GM12878 (cell line): Measurements from ENCODE around the gene CACNA2D3.

Source experiments
- EGR1 ChIP-seq, 2 experiments: IDR thresholded peaks; 1 replicate in 1 of 2; 2 replicates in 1 of 2; pipeline ENCODE4 v1.6.1; 2011 to 2012; ENCODE audit warnings: low read depth in 2 of 2, low read length in 2 of 2, borderline replicate concordance in 1 of 2, mild to moderate bottlenecking in 1 of 2, moderate library complexity in 1 of 2
- LARP7 ChIP-seq: fragments of 450-650 bp; IDR thresholded peaks from 2 replicates; pipeline ENCODE4 v1.6.1; 2017; ENCODE audit warnings: mild to moderate bottlenecking
- NBN ChIP-seq: fragments of 450-650 bp; IDR thresholded peaks from 2 replicates; pipeline ENCODE4 v1.6.1; 2016
- NRF1 ChIP-seq: conservative IDR thresholded peaks from 2 replicates; pipeline ENCODE4 v1.6.1; 2011; ENCODE audit warnings: mild to moderate bottlenecking, low read depth, low read length, improper control_type of control experiment
- RAD21 ChIP-seq: IDR thresholded peaks from 2 replicates; pipeline ENCODE4 v1.6.1; 2011; ENCODE audit warnings: mild to moderate bottlenecking, low read depth, low read length, moderate library complexity; ENCODE audit not compliant: insufficient read depth
- ZSCAN29 ChIP-seq: fragments of 450-650 bp; IDR thresholded peaks from 2 replicates; pipeline ENCODE4 v1.6.1; 2017; ENCODE audit warnings: mild to moderate bottlenecking, moderate library complexity
- ZZZ3 ChIP-seq: IDR thresholded peaks from 2 replicates; pipeline ENCODE4 v1.6.1; 2011; ENCODE audit warnings: low read depth; ENCODE audit not compliant: control insufficient read depth, insufficient read length
- TF ChIP-seq, protein P1 (sequence below), 3 experiments: IDR thresholded peaks in 2 of 3; conservative IDR thresholded peaks in 1 of 3; 2 replicates each; pipeline ENCODE4 v1.5.1; 2011; ENCODE audit warnings: low read depth in 3 of 3, low read length in 3 of 3, mild to moderate bottlenecking in 3 of 3, control low read depth in 2 of 3, moderate library complexity in 2 of 3, inconsistent platforms in 1 of 3, mixed read lengths in 1 of 3; ENCODE audit not compliant: control insufficient read depth in 2 of 3, insufficient read depth in 1 of 3; ENCODE audit errors: extremely low read depth in 1 of 3

DNA sequence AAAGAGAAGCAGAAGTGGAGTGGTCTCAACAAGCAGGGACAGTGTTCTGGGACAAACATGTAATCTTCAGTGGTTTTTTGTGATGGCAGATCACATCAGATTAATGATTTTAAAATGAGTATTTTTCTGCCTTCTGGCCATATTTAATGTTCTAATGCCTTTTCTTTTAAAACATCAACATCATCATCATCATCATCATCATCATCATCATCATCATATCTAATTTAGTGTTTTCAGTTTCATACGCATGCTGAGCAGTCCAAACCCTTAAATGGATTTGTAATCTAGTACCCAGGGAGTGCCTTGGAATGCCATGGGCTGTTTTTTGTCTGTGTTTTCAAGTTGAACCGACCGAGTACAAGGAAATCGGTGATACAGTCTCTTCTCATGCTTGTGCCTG is 68.9 kb downstream of the CACNA2D3 start:
- TF ChIP-seq, protein P1, sequence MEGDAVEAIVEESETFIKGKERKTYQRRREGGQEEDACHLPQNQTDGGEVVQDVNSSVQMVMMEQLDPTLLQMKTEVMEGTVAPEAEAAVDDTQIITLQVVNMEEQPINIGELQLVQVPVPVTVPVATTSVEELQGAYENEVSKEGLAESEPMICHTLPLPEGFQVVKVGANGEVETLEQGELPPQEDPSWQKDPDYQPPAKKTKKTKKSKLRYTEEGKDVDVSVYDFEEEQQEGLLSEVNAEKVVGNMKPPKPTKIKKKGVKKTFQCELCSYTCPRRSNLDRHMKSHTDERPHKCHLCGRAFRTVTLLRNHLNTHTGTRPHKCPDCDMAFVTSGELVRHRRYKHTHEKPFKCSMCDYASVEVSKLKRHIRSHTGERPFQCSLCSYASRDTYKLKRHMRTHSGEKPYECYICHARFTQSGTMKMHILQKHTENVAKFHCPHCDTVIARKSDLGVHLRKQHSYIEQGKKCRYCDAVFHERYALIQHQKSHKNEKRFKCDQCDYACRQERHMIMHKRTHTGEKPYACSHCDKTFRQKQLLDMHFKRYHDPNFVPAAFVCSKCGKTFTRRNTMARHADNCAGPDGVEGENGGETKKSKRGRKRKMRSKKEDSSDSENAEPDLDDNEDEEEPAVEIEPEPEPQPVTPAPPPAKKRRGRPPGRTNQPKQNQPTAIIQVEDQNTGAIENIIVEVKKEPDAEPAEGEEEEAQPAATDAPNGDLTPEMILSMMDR (IDR thresholded peaks at IDR 0.05 in 2 of 3, conservative IDR thresholded peaks at IDR 0.05 in 1 of 3; ENCODE audit: control insufficient read depth in 2 of 3, extremely low read depth in 1 of 3, insufficient read depth in 1 of 3, low read depth in 3 of 3, low read length in 3 of 3), result no peak
- TF ChIP-seq EGR1 (IDR thresholded peaks at IDR 0.05; ENCODE audit: borderline replicate concordance in 1 of 2, low read depth in 2 of 2, low read length in 2 of 2) (no peak), ZSCAN29 (no peak), RAD21 (no peak), NRF1 (no peak), NBN (no peak), LARP7 (no peak), ZZZ3 (no peak)
